GM18505 (cell line): ENCODE results near the gene ZNF608.

Experiments
- ATAC-seq: cut with Tn5 transposase; IDR thresholded peaks from one replicate; pipeline ENCODE4 v1.9.1; 2021; ENCODE audit not compliant: unreplicated experiment
- POLR2A ChIP-seq: IDR thresholded peaks from 4 replicates; pipeline ENCODE4 v1.6.1; 2011; ENCODE audit warnings: borderline replicate concordance; ENCODE audit not compliant: insufficient read depth, insufficient read length; ENCODE audit errors: extremely low read depth

ZNF608 gene

DNA sequence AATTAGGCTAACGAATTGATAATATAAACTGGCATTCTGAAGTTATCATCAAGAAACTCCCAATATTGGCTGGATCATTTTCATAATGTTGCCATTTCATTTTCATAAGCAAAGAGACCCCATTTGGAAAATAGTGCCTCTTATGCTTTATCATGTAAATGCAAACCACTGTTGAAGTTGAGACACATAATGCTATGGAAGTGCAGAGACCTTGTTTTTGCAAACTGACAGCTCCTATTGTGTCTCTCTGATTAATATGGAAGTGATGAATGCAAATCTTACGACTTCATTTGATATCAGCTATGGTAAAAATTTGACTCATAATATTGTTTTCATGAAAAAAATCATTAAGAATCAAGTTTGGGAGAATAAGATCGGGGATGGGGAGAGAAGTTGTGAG is 25.3 kb upstream of the ZNF608 start:
- TF ChIP-seq POLR2A = no peak
- ATAC-seq = no peak

DNA sequence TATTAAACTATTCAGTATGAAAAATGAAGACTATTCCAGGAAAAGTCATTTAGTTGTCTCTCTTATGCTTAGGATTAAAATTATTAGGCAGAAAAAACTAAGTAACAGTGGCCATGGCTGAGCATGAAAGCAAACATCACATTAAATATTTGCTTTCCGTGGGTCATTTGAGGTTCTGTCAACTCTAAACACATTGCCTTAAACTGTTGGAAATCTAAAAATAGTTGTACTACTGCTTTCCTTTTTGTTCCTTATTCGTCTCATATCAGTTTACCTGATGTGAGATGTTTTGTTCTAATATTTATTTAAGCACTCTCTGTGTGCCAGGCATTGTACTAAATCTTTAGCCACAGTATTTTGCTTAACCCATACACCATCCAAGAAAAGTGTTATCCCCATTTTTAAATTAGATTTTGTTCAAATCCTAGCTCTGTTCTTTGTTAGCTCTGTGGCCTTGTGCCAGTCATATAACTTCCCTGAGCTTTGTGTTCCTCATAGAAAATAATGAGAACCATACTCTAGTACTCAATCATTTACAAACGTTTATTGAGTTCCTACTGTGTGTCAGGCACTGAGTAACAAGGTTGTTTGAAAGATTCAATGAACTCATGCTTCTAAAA is 18.7 kb upstream of the ZNF608 start:
- no peak for TF ChIP-seq POLR2A
- ATAC-seq = no peak

DNA sequence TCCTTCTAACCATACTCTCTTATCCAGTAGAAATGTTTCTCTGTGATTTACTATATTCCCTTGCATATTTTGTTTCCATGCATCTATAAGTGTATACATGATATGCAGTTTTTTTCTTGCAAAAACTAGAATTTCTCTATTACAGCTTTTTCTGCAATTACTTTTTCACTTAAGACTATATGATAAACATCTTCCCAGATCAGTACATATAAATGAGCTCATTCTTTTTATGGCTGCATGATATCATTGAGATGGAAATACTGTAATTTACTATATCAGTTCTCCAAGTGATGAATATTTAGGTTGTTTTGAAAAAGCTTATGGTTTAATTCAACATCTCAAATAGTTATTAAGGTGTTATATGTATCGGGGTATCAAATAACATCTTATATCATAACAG is 18.1 kb upstream of the ZNF608 start:
- no peak for TF ChIP-seq POLR2A
- no peak for ATAC-seq

DNA sequence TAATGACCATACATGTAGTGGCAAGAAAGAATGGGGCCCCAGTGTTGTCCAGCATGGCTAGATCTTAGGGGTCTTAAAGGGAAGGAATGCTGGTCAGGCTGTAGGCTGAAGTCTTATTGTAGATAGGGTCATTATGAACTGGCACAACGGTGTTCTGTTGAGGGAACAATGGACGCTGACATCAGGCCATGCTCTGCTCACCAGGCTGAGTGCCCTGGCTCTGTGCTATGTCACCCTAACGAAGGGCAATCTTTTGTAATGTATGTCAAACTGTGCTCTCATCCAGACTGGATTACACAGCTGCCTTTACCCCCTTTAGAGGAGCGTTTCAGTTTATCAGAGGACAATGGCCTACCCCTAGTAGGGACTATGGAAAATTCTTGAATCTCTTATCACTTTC is 14.6 kb upstream of the ZNF608 start:
- TF ChIP-seq POLR2A = no peak
- ATAC-seq = no peak

DNA sequence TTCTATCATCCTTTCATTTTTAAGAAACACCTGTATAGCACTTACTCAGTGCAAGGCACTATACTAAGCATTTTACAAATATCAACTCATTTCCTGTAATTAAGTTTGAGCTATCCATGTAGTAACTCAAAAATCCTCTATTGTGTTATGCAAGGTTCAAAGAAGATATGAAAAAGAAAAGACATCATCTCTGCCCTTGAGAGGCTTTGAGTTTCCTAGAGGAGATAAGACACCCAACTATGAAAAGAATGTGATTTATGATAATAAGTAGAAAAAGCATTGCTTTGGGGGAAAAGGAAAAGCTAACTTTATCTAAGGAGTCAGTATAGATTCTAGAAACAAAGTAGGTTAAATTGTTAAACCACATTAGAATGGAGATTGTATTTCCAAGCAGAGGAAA is 14.2 kb upstream of the ZNF608 start:
- TF ChIP-seq POLR2A = no peak
- no peak for ATAC-seq

DNA sequence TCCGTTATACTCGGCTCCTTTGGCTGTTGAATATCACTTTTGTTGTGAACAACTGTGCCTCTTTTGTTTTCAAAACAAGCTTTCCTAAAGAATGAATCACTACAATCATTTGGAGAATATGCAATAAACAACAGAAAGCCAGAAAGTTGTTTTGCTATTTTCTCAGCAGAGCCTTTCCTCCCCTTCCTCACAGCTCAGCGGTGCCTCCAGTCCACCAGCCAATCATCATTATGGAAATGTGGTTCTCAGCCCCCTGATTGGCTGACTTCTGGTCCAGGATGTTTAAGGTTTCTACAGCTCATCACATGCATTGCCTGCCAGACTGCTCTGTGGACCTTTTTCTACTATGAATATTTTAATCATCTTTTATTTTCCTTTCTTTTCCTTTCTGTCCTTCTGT is 9.1 kb upstream of the ZNF608 start:
- no peak for TF ChIP-seq POLR2A
- ATAC-seq = no peak

DNA sequence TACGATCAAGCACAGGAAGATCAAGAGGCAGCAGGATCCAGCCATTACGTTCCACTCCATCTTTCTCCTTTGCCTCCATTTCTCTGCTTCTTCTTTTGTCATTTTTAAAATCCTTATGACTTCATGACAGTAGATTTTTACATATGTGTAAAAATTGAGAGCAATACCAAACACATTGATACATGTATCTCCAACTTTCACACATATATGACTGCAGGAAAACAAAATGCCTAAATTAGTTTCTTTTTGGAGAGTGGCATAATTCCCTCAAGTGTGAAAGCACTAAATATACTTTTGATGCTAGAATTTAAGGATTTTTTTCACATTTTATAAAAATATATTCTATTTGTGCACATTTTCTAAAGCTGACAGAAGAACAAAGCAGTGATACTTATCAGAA is 8.6 kb upstream of the ZNF608 start:
- ATAC-seq = no peak

DNA sequence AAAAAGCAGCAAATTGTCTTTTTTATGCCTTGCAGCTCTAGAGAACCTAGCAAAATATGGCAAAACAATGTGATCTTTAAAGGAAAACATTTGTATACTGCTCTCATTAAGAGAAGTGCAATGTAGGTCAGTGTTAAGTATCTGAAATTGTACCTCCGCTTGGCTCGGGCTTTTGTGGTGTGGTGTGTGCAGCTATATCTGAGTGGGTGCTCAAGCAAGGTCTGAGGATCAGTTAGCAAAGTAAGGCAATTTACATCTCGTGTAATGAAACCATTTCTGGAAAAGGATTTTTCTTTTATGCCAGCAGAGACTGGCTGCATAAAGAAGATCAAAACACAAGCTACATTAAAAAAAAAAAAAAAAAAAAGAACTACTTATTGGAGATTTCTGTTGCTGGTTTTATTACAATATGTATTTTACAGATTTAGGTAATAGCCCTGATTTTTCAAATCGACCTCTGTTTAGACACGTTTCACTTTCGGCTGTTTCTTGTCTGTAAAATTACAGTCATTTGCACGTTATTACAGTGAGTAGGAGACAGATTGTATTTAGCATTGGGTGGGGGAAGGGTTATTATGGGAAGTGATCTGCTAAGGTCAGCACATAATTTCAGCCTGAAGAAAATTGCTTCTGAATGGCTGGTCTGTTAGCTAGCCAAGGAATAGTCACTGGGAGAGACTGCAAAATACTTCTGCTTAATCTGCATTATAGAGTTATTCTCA is 7.9 kb upstream of the ZNF608 start:
- TF ChIP-seq POLR2A = no peak
- no peak for ATAC-seq

More for the DNA sequence above, 8.6 kb upstream of the ZNF608 start:
- no peak for TF ChIP-seq POLR2A

DNA sequence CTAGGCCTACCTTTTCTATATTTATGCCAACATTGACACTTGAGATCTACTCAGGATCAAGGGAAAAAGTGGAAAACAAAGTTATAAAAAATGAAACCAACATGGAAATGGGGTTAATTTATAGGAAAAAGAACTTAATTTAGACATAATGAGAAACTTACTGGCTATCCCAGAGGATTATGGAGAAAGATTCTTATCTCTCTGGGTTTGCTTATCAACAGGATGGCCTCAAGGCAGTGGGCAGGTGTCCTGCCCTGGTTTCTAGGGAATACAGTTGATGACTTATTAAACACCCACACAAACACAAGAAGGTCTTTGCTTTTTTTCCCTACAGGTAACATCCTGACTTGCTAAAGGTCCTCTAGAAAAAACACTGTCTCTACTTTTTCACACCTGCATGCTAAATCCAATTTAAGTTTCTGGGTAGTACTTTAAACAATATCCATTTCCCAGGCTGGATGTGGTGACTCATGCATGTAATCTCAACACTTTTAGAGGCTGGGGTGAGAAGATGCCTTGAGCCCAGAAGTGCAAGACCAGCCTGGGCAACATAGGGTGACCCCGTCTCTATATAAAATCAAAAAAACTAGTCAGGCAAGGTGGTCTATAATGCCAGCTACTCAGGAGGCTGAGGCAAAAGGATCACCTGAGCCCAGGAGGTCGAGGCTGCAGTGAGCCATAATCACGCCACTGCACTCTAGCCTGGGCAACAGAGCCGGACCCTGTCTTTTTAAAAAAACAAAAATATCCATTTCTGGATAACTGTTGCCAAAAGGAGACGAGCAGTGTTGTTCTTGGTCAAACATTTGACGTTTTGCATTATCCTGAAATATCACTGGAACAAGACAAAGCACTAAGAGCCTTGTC is 6.6 kb upstream of the ZNF608 start:
- no peak for TF ChIP-seq POLR2A
- ATAC-seq = no peak

DNA sequence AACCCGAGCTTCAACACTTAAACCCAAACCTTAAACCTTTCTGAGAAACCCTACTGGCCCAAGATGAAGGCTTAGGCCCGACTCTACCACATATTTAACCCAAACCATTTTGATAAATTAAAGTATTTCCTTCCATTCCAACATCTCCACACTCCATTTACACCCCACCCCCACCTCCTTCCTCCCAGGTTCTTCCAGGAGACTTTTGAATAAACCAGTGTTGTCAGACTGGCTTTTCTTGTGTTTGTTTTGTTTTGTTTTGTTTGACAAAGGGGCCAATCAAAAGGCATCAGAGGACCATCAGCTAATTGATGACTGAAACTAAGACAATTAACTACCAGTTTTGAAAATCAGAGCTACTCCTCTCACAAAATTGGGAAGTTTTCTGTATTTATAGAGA is 4.6 kb upstream of the ZNF608 start:
- no peak for ATAC-seq
- TF ChIP-seq POLR2A = no peak

DNA sequence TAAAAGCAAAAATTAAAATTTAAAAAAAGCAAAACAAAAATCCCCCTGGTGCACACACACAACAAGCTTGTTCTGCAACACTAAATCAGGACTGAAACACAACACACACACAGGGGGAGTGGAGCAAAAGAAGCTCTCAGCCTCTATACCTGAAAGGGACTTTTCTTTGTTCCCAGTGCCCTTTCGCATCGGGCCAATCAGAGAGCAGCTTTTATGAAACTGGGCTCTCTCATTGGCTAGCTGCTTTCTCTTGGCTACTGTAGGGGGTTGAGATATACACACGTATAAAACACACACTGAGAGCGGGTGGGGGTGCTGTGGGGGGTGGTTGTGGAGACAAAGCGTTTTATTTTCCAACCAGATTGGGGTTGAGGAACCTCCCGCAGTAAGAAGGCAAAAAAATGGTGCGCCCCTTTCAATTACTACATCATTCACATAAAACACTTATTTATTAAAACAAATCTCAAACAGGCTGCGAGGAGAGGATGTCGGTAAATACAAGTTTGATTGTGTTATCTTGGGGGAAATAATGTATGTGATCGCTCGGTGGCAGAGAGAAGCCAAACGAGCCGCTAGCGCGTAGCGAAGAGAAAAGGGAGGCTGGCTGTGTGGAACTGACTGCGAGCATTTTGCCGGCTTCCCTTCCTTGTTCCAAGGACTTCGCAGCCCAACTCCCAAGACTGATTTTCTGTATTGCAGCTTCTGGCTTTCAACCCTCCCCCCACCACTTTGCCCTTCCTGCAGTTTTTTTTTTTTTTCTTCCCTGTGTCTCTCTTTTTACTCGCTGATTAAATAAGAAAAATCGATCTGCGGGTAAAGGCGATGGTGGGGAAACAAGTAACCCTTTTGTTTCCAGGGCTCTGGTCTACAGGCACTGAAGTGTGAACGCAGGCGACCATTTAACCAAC is 2.5 kb upstream of the ZNF608 start:
- peak; percentile 76 for ATAC-seq
- TF ChIP-seq POLR2A = peak; percentile 63

DNA sequence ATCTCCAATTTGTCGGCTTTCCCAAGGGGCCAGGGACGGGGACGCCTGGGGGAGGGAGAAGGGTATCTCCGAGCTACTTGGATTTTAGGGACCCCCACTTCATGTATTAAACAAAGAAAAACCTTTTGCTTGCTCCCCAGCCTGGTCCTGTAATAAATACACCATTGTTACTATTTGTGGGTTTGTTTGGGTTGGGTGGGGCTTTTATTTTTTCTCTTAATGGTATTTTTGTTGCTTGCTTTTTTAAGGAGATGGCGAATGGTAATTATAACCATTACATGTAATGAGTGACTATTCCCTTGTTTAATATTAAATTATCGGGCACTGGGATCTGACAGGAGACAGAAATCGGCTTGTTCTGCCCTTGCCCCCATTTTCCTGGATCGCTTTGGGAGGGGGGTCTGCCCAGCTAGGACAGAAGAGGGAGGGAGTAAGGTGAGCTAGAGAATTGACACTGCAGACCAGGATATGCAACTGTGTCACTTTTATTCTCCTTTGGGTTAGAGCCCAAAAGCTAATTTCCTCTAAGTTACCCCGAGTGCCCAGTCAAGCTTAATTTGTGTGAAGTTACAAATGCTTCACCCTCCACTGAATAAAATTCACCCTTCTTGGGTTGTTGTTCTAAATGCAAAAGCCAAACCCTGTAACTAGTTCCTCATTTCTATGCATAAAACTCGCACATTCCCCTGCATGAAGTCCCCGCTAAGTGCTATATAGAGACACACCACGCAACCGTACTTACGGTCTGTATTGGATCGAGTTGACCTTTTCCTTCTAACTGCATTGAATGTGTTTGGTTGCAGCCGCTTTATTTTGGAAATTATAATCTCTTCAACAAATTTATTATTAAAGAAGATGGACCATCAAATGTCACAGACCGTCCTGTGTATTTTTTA is 1.6 kb upstream of the ZNF608 start:
- TF ChIP-seq POLR2A = peak; percentile 29
- ATAC-seq = peak; percentile 57

DNA sequence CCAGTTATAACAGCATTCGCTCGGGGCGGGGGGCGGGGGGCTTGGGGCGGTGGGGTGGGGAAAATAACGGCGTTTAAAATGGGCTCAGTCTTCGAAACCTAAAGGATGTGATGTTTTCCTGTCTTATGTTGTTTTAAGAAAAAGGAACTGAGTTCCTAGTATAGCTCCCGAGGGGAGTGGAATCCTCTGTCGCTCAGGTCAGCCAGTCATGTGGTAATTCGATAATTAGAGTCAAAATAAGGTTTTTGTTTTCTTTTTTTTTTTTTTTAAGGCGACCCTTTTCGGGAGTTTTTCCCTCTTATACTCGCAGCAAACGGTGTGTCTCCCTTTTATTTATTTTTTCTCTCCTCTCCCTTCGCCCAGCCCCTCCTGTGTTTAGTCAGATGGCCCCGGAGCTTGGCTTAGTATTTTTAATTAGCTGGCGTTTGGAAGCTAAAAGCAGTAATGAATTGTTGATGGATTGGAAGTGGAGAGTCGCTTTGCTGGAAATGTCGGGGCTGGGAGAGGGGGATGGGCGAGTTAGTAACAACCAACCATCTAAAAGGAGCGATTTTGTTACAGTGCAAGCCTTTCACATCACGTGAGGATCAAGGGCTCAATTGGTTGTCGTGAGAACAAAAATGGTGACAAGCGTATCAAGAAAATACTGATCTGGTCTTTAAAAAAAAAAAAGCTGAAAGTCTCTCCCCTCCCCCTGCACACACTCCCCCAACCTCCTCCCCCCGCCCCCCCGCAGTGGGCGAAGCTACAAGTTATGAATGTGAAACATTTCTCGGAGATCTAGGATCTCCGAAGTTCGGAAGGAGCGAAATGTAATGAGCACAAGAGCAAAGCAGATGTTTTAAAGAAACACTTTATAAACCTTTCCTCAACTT is 714 bp upstream of the ZNF608 start:
- TF ChIP-seq POLR2A = peak; percentile 60
- no peak for ATAC-seq
